GM19238 (cell line): Measurements from ENCODE around the gene WDFY1.
"Not testable (repeated sequence)": the region's sequence is repeated elsewhere in the genome, so short reads cannot be mapped to it uniquely, and the experiment has no call there.

ENCODE experiments used
- DNase-seq: peaks from one replicate; pipeline ENCODE4 v3.0.0; 2011; ENCODE audit warnings: low spot score; ENCODE audit not compliant: insufficient read length

Gene WDFY1

GRCh38 chr2:223897669-223898330, 47.3 kb downstream of the WDFY1 start:
- no peak for DNase-seq

GRCh38 chr2:223896833-223897311, 48.3 kb downstream of the WDFY1 start:
- DNase-seq = peak; percentile 30

- no peak for DNase-seq
These were observed 50.2 kb downstream of the WDFY1 start for GRCh38 chr2:223894968-223895367.

GRCh38 chr2:223894009-223894408, 51.1 kb downstream of the WDFY1 start:
- DNase-seq = no peak

DNA sequence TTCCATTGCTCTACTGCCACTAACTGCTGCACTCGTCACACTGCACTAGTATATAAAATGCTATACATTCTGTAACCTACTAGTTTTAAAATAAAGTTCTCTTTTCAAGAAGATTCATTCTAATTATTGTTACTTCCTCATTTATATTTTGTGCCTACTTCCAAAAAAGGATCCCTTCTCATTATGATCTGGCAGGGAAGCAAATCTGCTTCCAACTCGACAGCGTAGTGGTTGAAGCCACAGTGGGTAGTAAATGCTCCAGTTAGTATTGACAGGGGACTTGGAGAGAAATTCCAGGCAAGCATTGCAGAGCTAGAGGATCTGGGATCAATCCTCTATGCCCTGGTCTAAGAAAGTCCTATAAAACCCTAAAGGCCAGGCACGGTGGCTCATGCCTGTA, 54.4 kb downstream of the WDFY1 start:
- no peak for DNase-seq

DNA sequence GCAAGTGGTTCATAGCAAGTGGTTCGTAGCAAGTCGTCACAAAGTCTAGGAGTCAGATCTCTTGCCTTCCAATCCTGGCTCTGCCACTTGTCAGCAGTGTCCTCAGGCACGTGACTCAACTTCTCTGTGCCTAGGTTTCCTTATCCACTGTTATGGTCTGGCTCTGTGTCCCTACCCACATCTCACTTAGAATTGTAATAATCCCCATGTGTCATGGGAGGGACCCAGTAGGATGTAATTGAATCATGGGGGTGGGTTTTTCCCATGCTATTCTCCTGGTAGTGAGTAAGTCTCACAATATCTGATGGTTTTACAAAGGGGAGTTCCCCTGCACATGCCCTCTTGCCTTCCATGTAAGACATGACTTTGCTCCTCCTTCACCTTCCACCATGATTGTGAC, 55.9 kb downstream of the WDFY1 start:
- no peak for DNase-seq

DNA sequence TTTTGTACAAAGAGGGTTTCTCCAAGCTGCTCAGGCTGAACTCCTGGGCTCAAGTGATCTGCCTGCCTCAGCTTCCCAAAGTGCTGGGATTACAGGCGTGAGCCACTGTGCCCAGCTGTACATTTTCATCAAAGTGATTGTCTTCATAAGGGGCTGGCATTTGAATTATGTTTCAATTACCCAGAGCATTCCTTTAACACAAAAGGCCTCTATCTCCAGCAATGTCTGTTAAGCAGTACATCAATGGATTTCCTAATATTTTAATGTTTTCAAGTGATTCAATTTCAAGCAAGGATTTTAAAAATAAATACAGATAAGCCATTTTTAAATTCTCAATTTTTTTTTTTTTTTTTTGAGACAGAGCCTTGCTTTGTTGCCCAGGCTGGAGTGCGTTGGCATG, 56.9 kb downstream of the WDFY1 start:
- DNase-seq = no peak

DNA sequence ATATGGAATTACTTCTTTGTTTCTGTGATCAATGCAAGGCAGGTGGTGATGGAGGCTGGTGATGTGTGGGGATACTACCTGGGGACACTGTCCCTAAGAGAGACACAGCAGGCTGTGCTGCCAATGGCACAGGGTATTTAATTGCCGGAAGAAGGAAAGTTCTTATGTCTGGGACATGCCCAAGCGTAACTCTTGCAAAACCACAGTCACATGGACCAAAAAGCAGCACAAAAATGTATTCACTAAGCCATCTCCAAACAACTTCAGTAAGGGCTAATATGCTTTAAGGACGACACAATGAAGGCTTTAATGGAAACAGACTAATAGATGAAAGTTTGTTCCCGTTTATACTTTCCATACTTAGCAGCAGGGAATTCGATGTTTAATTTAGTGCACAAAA, 58.0 kb downstream of the WDFY1 start:
- no peak for DNase-seq

GRCh38 chr2:223886726-223887125, 58.4 kb downstream of the WDFY1 start:
- no peak for DNase-seq

- DNase-seq = no peak
These were observed 60.7 kb downstream of the WDFY1 start for GRCh38 chr2:223884399-223884798.

DNA sequence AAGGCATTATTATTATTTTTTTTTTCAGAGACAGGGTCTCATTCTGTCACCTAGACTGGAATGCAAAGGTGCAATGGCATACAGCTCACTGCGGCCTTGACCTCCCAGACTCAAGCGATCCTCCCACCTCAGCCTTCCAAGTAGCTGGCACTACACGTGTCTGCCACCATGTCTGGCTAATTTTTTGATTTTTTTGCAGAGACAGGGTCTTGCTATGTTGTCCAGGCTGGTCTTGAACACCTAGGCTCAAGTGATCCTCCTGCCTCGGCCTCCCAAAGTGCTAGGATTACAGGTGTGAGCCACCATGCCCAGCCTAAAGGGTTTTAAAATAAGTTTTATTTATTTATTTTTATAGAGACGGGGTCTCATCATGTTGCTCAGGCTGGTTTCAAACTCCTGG, 62.4 kb downstream of the WDFY1 start:
- DNase-seq = no peak

DNA sequence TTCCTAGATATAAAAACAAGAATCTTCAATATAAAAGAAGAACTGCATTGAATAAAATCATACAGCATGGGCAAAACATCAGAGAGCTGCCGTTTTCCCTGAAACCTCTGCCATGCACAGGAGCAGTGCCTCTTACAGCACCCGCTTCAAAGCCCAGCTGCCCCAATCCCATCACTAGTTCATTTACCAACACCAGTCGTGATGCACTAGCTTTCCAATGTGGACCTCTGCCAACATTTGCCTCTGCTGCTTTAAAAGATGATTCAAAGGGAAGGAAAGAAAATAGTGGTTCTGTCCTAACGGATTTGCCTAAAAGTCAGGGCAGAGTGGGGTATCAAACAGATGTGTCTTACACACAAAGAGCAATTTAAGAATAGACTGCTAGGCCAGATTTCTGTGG, 64.3 kb downstream of the WDFY1 start:
- DNase-seq = no peak

DNA sequence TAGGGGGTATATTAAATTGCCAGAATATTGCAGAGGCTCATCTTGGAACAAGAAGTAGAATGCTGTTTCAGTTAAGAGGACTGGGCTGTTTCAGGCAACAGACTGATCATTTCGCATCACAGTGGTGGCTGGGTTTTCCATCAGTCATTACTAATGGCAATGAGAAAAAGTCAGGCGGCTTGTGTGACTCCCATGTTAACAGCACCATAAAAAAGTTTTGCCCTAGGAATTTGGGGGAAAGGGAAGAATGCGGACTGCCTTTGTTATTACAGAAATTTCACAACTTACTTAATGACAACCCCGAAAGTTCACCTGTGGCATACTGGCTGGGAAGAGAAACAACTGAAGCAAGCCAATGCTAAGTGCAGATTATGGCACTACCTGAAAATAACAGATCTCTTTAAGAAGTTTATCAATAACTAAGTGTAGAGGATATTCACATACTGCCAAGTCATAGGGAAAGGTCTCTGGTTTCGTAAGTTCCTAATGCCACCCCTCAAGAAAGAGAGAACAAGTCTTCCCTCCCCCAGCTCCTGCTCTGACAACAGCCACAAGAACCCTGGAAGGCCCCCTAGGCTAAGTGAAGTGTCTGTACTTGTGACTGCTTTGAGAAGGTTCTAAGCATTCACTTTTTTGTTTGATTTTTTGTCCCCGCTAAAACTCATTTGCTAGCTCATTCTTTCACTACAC, 67.3 kb downstream of the WDFY1 start:
- DNase-seq = no peak

GRCh38 chr2:223873672-223874071, 71.5 kb downstream of the WDFY1 start:
- no peak for DNase-seq

DNA sequence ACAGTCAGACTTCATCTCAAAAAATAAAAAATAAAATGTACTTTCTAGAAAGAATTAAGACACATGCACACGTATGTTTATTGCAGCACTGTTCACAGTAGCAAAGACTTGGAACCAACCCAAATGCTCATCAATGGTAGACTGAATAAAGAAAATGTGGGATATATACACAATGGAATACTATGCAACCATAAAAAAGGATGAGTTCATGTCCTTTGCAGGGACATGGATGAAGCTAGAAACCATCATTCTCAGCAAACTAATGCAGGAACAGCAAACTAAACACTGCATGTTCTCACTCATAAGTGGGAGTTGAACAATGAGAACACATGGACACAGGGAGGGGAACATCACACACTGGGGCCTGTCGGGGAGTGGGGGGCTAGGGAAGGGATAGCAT, 72.4 kb downstream of the WDFY1 start:
- not testable (repeated sequence) for DNase-seq

DNA sequence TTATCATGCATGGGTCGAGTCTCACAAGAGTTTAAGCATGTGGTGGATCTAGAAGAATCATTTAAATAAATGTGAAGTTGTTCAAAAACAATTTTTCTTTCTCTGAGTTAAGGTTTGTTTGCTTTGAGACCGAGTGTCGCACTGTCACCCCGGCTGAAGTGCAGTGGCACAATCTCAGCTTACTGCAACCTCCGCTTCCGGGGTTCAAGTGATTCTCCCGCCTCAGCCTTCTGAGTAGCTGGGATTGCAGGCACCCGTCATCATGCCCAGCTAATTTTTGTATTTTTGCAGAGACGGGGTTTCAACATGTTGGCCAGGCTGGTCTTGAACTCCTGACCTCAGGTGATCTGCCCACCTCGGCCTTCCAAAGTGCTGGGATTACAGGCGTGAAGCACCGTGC, 73.5 kb downstream of the WDFY1 start:
- DNase-seq = not testable (repeated sequence)

GRCh38 chr2:223870840-223871611, 74.1 kb downstream of the WDFY1 start:
- DNase-seq = no peak

DNA sequence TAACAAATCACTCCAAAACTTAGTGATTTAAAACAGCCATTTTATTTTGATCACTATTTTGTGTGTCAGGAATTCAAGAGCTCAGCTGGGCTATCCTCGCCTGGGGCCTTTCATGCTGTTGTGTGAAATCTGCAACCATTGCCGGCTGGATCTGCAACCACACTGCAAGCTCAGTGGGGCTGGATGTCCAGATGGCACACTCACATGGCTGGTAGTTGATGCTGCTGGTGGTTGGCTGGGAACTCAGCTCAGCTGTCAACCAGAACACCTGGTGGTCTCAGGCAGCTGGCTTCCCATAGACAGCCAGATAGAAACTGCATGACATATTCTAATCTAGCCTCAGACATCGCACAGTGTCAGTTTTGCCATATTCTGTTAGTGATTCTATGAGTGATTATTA, 77.1 kb downstream of the WDFY1 start:
- DNase-seq = peak; percentile 16

- no peak for DNase-seq
These were observed 79.1 kb downstream of the WDFY1 start for GRCh38 chr2:223865907-223866508.

DNA sequence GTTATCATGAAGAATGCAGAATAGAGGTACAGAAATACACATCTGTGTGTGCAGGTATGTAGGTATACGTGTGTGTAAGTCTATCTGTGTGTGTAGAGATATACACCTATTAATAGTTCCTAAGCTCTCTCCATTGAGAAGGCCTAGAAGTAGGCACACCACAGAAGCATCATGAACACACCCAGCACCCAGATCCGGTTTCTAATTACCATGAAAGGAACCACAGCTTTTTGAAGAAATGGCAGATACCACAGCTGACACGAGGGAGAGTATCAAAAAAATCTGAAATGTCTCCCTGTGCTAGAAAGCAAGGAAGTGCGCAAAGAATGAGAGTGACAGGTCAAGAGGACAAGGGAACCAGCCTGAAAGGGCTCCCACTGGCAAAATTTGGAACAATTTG, 80.0 kb downstream of the WDFY1 start:
- no peak for DNase-seq

GRCh38 chr2:223863491-223863890, 81.6 kb downstream of the WDFY1 start:
- DNase-seq = no peak
